GM12892 (cell line): ENCODE measurements around the gene CDH13.

Experiments used
- POLR2A ChIP-seq: IDR thresholded peaks from 2 replicates; pipeline ENCODE4 v1.6.1; 2011; ENCODE audit warnings: low read depth, low read length, control low read depth
- POLR2AphosphoS5 ChIP-seq: IDR thresholded peaks from 2 replicates; pipeline ENCODE4 v1.6.1; 2011; ENCODE audit warnings: low read depth, low read length, control low read depth
- TAF1 ChIP-seq: IDR thresholded peaks from 2 replicates; pipeline ENCODE4 v1.6.1; 2011; ENCODE audit warnings: low read depth, mild to moderate bottlenecking, control low read depth, low read length, borderline replicate concordance

DNA sequence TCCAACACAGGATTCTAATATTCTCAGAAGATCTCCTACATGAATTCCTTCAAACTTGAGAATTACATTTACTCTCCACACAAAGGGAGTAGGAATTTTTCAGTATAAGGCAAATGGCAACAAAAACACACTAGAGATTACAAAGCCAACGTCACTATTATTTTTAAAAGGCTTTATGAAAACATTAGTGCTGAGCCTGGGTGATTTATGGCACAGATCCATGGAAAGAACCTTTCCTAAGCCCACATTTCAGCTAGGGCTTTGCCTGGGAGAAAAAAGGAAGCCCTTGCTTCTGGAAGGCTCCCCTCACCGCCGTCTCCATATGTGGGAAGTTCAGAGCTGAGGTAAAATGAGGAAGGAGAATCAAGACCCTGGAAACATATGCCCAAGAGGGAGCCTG, 681.6 kb downstream of the CDH13 start:
- no peak for TF ChIP-seq POLR2A
- no peak for TF ChIP-seq POLR2AphosphoS5
- no peak for TF ChIP-seq TAF1
